ENCODE results near the gene WDPCP.
"Not testable (repeated sequence)": the region's sequence is repeated elsewhere in the genome, so short reads cannot be mapped to it uniquely, and the experiment has no call there.

The WDPCP gene

DNA sequence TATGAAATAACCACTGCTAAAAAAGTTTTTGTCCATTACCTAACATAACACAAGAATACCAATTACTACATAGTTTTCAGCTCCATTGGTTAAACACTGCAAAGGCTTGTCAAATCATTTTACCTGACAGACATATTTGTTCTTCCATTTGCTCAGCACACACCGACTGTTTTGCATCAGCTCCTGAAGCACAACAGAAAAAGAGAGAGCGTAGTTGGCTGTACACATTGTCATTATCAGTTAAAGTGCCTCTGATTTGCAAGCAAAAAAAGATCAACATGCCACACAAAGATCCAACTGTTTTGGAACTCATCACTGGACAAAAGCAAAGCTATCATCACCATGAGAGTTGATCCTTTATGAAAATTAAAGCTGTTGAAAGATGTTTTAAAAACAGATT lies 103.8 kb downstream of the WDPCP start:
- no peak for TF ChIP-seq ZFX (IDR thresholded peaks at IDR 0.05; ENCODE audit: borderline replicate concordance)
- TF ChIP-seq, protein P1, sequence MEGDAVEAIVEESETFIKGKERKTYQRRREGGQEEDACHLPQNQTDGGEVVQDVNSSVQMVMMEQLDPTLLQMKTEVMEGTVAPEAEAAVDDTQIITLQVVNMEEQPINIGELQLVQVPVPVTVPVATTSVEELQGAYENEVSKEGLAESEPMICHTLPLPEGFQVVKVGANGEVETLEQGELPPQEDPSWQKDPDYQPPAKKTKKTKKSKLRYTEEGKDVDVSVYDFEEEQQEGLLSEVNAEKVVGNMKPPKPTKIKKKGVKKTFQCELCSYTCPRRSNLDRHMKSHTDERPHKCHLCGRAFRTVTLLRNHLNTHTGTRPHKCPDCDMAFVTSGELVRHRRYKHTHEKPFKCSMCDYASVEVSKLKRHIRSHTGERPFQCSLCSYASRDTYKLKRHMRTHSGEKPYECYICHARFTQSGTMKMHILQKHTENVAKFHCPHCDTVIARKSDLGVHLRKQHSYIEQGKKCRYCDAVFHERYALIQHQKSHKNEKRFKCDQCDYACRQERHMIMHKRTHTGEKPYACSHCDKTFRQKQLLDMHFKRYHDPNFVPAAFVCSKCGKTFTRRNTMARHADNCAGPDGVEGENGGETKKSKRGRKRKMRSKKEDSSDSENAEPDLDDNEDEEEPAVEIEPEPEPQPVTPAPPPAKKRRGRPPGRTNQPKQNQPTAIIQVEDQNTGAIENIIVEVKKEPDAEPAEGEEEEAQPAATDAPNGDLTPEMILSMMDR (IDR thresholded peaks at IDR 0.05): no peak
- 0 out of 2 replicates have a peak overlapping the region, but pooled peaks have one; percentile 22 for H3K27ac ChIP-seq

DNA sequence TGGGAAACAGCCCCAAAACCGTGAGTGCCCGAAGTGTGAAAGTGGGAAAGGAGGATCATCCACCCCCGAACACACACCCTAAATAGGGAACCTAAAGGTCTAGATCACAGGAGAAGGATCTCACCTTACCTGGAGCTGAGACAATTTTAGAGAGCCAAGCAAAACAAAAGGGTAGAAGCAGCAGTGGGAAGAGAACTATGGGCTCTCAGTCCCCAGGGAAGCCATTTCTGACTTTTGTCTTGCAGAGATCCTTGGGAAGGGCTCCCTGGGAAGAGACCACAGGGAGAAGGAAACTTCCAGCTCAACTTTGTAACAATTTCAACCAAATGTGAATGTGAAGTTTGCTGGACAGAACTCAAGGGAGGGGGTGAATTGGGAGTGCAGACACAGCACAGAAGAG lies 110.6 kb downstream of the WDPCP start:
- no peak overlapping the region for H3K27ac ChIP-seq
- no peak for TF ChIP-seq ZFX (IDR thresholded peaks at IDR 0.05; ENCODE audit: borderline replicate concordance)
- TF ChIP-seq, protein P1 (IDR thresholded peaks at IDR 0.05): no peak

DNA sequence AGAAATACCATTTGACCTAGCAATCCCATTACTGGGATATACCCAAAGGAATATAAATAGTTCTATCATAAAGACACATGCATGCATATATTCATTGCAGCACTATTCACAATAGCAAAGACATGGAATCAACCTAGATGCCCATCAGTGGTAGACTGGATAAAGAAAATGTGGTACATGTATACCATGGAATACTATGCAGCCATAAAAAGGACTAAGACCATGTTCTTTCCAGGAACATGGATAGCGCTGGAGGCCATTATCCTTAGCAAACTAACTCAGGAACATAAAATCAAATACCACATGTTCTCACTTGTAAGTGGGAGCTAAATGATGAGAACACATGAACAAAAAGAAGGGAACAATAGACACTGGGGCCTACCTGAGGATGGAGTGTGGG lies 119.0 kb downstream of the WDPCP start:
- not testable (repeated sequence) for H3K27ac ChIP-seq

DNA sequence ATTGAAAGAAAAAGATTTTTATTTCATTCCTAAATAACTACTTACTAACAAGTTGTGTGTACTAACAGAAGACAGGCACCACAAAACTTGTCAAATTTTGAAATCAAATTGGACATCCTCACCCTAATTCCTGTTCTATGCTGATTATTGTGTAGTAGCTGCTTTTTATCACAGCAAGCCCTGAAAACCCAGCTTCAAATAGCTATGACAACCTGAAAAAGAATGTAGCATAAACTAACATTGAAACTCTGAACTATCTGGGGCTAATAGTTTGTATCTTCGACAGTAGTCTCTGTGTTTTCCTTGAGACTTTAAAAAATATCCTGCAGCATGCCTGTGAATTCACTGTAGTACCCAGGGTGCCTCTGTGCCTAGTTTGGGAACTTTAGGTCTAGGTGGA lies 122.6 kb downstream of the WDPCP start:
- TF ChIP-seq ZFX (IDR thresholded peaks at IDR 0.05; ENCODE audit: borderline replicate concordance): no peak
- TF ChIP-seq, protein P1 (IDR thresholded peaks at IDR 0.05): no peak
- no peak overlapping the region for H3K27ac ChIP-seq

DNA sequence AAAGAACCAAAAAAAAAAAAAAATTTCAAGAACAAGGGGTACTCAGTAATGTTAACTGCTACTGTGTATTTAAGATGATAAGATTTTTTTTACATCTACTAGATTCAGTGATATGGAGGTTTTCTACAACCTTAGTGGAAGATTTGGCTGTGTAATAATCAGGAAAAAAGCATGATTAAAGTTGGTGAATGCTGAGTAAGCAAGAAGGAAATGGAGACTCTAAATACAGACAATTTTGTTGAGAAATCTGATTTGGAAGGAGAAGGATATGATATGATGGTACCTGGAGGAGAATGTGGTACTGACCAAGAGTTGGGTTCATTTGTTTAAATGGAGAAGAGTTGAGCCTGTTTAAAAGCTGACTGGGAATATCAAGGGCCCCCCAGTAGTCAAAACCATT lies 125.1 kb downstream of the WDPCP start:
- no peak overlapping the region for H3K27ac ChIP-seq
- TF ChIP-seq ZFX (IDR thresholded peaks at IDR 0.05; ENCODE audit: borderline replicate concordance): no peak
- TF ChIP-seq, protein P1 (IDR thresholded peaks at IDR 0.05): no peak

DNA sequence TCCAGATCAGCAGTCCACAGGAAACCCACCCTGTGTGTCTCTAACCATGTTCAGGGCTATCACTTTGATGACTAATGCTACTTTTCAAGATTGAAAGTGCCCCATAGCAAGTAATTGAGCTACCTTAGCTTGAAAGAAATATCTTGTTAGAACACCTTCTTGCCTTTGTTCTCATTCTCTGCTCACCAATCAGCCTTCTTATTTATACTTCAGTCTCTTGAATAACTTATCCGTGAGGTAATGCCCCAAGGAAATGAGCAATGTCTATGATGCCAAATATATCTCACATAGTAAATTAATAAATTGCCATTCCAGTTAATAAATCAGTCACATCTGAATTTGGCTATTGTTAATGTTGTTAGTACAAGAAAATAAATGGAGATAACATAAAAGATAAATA lies 141.6 kb downstream of the WDPCP start:
- TF ChIP-seq ZFX (IDR thresholded peaks at IDR 0.05; ENCODE audit: borderline replicate concordance): no peak
- TF ChIP-seq, protein P1 (IDR thresholded peaks at IDR 0.05): no peak

DNA sequence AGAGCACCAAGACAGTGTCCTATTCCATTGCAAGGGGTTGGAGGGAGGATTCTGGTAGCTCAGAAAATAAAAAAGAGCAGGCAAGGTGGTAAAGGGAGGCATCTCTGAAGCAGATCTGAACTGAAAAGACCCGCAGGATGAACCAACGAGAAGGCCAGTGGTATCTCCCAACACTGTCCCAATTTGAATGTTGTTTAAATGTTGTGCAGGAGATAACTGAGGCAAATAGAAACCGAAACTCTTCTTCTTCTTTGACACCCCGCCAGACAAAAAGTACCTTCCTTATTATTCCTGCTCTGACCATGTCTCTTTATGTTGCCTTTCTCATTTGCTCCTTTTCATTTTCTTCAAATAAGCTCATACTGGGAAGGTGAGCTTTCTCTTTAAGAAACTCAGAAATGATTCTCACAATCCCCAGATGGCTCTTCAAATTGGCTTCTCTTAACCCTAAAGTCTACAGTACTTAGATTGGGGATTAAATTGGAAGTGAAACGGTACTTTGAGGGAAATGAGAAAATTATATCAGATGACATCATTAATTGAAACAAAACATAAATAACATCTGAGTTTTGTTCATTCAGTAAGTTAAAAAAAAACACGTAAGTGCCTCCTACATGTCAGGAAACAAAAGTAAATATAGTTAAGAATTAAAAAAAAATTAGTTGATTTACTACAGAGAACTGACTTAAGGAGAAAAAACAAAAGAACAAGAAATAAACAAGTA lies 143.6 kb downstream of the WDPCP start:
- TF ChIP-seq, protein P1 (IDR thresholded peaks at IDR 0.05): no peak
- no peak for TF ChIP-seq ZFX (IDR thresholded peaks at IDR 0.05; ENCODE audit: borderline replicate concordance)
- H3K27ac ChIP-seq: no peak overlapping the region

More for the DNA sequence above, 141.6 kb downstream of the WDPCP start:
- no peak overlapping the region for H3K27ac ChIP-seq

DNA sequence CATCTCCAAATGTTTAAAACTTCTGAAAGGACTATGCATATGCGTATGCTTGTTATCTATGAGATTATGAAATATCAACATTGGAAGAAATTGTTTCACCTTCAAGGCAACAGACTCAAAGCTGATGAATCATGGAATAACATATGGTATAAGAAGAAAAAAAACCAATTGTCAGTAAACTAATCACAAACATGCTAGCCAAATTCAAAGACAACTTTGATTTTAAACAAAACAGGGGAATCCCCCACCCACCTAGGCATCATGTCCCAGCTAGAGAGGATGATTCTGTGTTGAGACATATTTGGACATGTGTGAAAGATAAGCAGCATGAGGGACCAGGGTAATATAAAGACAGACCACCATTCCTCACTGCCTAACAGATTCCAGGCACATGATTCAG lies 147.7 kb downstream of the WDPCP start:
- TF ChIP-seq, protein P1 (IDR thresholded peaks at IDR 0.05): no peak
- TF ChIP-seq ZFX (IDR thresholded peaks at IDR 0.05; ENCODE audit: borderline replicate concordance): no peak
- no peak overlapping the region for H3K27ac ChIP-seq

All from 22Rv1 (cell line).